HG02943 (cell line): Measurements from ENCODE around the gene SOBP.

ENCODE experiments used
- ATAC-seq: cut with Tn5 transposase; IDR thresholded peaks from one replicate; pipeline ENCODE4 v1.9.1; 2021; ENCODE audit warnings: mild to moderate bottlenecking, low read depth, moderate library complexity; ENCODE audit not compliant: unreplicated experiment

The SOBP gene

GRCh38 chr6:107654764-107655163 lies 164.8 kb downstream of the SOBP start:
- no peak for ATAC-seq

- ATAC-seq = no peak
Measured at GRCh38 chr6:107655245-107655644, 165.3 kb downstream of the SOBP start.

GRCh38 chr6:107655864-107656263 lies 165.9 kb downstream of the SOBP start:
- no peak for ATAC-seq

GRCh38 chr6:107656401-107656800 lies 166.5 kb downstream of the SOBP start:
- ATAC-seq = no peak

GRCh38 chr6:107656883-107657282 lies 167.0 kb downstream of the SOBP start:
- no peak for ATAC-seq

- ATAC-seq = no peak
Measured at GRCh38 chr6:107657373-107657754, 167.4 kb downstream of the SOBP start.

GRCh38 chr6:107657755-107658461 lies 168.0 kb downstream of the SOBP start:
- ATAC-seq = peak; percentile 93

GRCh38 chr6:107658920-107659865 lies 169.3 kb downstream of the SOBP start:
- no peak for ATAC-seq

- no peak for ATAC-seq
Measured at GRCh38 chr6:107660839-107661238, 170.9 kb downstream of the SOBP start.

GRCh38 chr6:107661291-107661690 lies 171.4 kb downstream of the SOBP start:
- no peak for ATAC-seq

- ATAC-seq = no peak
Measured at GRCh38 chr6:107662333-107662732, 172.4 kb downstream of the SOBP start.

- no peak for ATAC-seq
Measured at GRCh38 chr6:107663308-107663707, 173.4 kb downstream of the SOBP start.

GRCh38 chr6:107665382-107665781 lies 175.5 kb downstream of the SOBP start:
- ATAC-seq = no peak

- no peak for ATAC-seq
Measured at GRCh38 chr6:107666084-107666980, 176.4 kb downstream of the SOBP start.

- no peak for ATAC-seq
Measured at GRCh38 chr6:107666981-107667601, 177.2 kb downstream of the SOBP start.

- ATAC-seq = no peak
Measured at GRCh38 chr6:107667790-107668189, 177.9 kb downstream of the SOBP start.

- peak; percentile 73 for ATAC-seq
Measured at GRCh38 chr6:107668743-107669474, 179.0 kb downstream of the SOBP start.

GRCh38 chr6:107670792-107671199 lies 180.9 kb downstream of the SOBP start:
- ATAC-seq = no peak

- no peak for ATAC-seq
Measured at GRCh38 chr6:107673076-107673494, 183.2 kb downstream of the SOBP start.
